ENCODE data around the gene NTSR1.

The NTSR1 gene

DNA sequence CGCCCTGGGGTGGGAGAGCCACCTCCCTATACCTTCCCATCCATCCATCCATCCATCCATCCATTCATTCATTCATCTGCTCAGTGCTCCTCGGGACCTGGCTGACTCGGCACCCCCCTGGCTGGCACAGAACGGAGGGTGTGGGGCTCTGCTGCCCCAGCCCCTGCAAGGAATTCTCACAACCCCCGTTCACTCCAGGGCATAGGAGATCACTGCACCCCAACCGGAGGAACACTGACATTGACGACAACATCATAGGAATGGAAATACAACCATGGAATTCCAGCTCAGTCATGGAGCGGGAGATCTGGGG lies 59.6 kb downstream of the NTSR1 start:
- no peaks in the 10 kb centered on the region for H3K9me3 ChIP-seq (ENCODE audit: severe bottlenecking)
- H3K36me3 ChIP-seq (ENCODE audit: low read depth) = no peaks in the 10 kb centered on the region
- peaks cover 5% of the 10 kb centered on the region for H3K27me3 ChIP-seq (ENCODE audit: insufficient read depth, poor library complexity, severe bottlenecking)
- TF ChIP-seq CTCF (IDR thresholded peaks at IDR 0.05; ENCODE audit: poor library complexity, severe bottlenecking) = no peak
- no peak overlapping the region for H3K4me3 ChIP-seq (ENCODE audit: severe bottlenecking)
- no peak for DNase-seq (ENCODE audit: low spot score)
- peaks cover 24% of the 10 kb centered on the region for H3K4me1 ChIP-seq (ENCODE audit: insufficient read depth, poor library complexity, severe bottlenecking)
- ATAC-seq (ENCODE audit: low read depth) = no peak
- H3K27ac ChIP-seq (ENCODE audit: poor library complexity, severe bottlenecking) = no peak overlapping the region

DNA sequence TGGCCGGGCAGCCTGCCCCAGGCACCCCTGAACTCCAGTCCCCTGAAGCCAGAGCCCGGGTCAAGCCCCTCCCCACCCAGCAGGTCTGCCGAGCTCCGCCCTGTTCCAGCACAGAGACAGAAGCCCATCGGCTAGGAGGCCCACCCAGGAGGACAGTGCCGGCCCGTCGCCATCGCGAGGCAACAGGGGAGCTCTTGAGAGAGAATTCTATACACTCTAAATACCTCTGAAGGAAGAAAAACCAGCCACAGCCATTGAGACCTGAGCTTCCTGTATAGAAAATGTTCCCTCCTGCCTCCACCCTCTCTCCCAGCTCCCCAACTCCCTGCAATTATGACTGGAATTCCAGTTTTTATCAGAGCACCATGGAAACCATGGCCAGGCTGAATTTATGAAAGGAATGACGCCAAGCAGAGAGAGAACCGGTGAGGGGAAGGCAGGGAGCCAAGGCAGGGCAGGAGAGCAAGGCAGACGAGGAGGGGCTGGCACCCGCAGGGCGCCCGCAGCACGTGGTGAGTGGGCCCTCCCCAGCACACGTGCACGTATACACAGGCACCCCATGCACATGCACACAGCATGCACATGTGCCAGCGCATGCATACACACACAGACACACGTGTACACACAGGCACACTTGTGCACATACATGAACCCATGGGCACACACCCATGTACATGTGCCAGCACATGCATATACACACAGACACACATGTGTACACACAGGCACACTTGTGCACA lies 60.1 kb downstream of the NTSR1 start:
- DNase-seq (ENCODE audit: low spot score) (no peak), ATAC-seq (ENCODE audit: low read depth) (peak; percentile 31)
- Histone ChIP-seq H3K4me1 (ENCODE audit: insufficient read depth, poor library complexity, severe bottlenecking) (peaks cover 30% of the 10 kb centered on the region), H3K27ac (ENCODE audit: poor library complexity, severe bottlenecking) (no peak overlapping the region), H3K27me3 (ENCODE audit: insufficient read depth, poor library complexity, severe bottlenecking) (peaks cover 5% of the 10 kb centered on the region), H3K9me3 (ENCODE audit: severe bottlenecking) (no peaks in the 10 kb centered on the region), H3K36me3 (ENCODE audit: low read depth) (no peaks in the 10 kb centered on the region), H3K4me3 (ENCODE audit: severe bottlenecking) (no peak overlapping the region)
- no peak for TF ChIP-seq CTCF (IDR thresholded peaks at IDR 0.05; ENCODE audit: poor library complexity, severe bottlenecking)

DNA sequence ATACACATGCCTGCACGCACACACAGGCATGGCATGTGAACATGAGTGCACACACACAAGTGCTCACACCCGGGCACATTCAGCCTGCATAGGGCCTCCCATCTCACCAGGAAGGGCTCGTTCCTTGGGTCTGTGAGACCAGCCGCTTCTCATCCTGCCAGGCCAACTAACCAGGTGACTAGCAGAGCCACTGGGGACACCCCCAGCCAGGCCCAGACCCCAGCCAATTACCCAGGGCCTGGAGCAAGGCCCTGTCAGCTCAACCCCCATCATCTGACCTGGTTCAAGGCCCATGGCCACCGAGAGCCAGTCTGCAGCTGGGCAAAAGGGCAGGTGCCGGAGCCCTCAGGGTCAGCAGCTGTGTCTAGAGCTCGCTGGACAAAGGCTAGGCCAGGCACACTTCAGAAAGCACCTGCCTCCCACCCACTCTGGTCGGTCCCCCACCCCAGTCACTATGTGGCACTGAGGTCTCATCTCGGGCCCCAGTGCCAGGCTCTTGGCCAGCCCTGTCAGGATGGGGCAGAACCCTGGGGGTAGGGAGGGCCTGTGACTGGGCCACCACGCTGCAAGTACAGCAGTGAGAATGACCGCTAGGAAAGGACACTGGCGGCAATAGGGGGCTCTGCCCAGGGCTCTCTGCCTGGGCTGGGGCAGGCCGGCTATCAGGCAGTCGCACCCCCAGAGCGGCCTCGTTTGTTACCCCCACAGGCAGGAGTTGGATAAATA lies 60.9 kb downstream of the NTSR1 start:
- no peak for DNase-seq (ENCODE audit: low spot score)
- Histone ChIP-seq H3K27ac (ENCODE audit: poor library complexity, severe bottlenecking) (no peak overlapping the region), H3K4me1 (ENCODE audit: insufficient read depth, poor library complexity, severe bottlenecking) (peaks cover 34% of the 10 kb centered on the region), H3K9me3 (ENCODE audit: severe bottlenecking) (no peaks in the 10 kb centered on the region), H3K4me3 (ENCODE audit: severe bottlenecking) (no peak overlapping the region), H3K27me3 (ENCODE audit: insufficient read depth, poor library complexity, severe bottlenecking) (peaks cover 5% of the 10 kb centered on the region), H3K36me3 (ENCODE audit: low read depth) (no peaks in the 10 kb centered on the region)
- ATAC-seq (ENCODE audit: low read depth) = no peak
- no peak for TF ChIP-seq CTCF (IDR thresholded peaks at IDR 0.05; ENCODE audit: poor library complexity, severe bottlenecking)

DNA sequence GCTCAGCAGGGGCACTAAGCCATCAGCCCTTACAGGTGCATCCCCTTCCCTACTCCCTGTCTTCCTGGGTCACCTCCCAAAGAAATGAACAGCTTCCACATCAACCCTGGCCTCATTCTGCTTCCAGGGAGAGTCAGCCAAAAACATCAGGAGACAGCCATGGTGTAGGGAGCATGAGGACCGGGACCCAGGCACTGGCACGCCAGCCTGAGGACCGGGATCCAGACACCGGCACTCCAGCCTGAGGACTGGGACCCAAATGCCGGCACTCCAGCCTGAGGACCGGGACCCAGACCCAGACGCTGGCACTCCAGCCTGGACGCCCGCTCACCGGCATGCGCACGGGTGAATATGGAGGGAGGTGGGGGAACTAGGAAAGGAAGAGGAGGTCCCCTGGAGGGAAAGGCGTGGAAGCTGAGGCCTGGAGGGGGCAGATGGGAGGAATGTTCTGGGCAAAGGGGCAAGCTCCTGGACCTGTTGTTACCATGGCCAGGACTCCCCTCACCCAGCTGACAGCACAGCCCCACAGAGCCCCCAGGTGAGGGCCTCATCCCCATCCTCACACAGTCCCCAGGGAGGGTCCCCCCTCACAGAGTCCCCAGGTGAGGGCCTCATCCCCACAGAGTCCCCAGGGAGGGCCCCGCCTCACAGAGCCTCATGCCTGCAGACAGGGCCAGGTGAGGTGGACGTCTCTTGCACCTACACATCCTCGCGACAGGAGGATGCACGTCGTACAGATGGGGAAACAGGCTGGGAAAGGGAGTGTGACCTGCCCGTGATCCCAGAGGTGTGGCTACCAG lies 61.7 kb downstream of the NTSR1 start:
- peaks cover 5% of the 10 kb centered on the region for H3K27me3 ChIP-seq (ENCODE audit: insufficient read depth, poor library complexity, severe bottlenecking)
- no peaks in the 10 kb centered on the region for H3K9me3 ChIP-seq (ENCODE audit: severe bottlenecking)
- H3K4me1 ChIP-seq (ENCODE audit: insufficient read depth, poor library complexity, severe bottlenecking) = peaks cover 34% of the 10 kb centered on the region
- ATAC-seq (ENCODE audit: low read depth) (no peak), DNase-seq (ENCODE audit: low spot score) (no peak)
- H3K36me3 ChIP-seq (ENCODE audit: low read depth) = no peaks in the 10 kb centered on the region
- TF ChIP-seq CTCF (IDR thresholded peaks at IDR 0.05; ENCODE audit: poor library complexity, severe bottlenecking) = no peak
- H3K4me3 ChIP-seq (ENCODE audit: severe bottlenecking) = no peak overlapping the region
- no peak overlapping the region for H3K27ac ChIP-seq (ENCODE audit: poor library complexity, severe bottlenecking)

Measured in RWPE2 (cell line).